Measurements from ENCODE around the gene GNB1L.

GRCh38 chr22:19888131-19888746 lies 33.6 kb upstream of the GNB1L start:
- TF ChIP-seq CTCF (IDR thresholded peaks at IDR 0.05): no peak
- TF ChIP-seq HMGXB4 (CRISPR knock-in tag; IDR thresholded peaks at IDR 0.05): no peak
- no peak for TF ChIP-seq MLX (CRISPR knock-in tag; IDR thresholded peaks at IDR 0.05)
- no peak for TF ChIP-seq ZNF416 (CRISPR knock-in tag; IDR thresholded peaks at IDR 0.05)
- no peak for TF ChIP-seq ZNF121 (CRISPR knock-in tag; IDR thresholded peaks at IDR 0.05)
- TF ChIP-seq GABPB1 (CRISPR knock-in tag; IDR thresholded peaks at IDR 0.05): no peak
- TF ChIP-seq NR3C1 (CRISPR knock-in tag; conservative IDR thresholded peaks at IDR 0.05; ENCODE audit: low read depth): no peak
- no peak for TF ChIP-seq SP1 (CRISPR knock-in tag; conservative IDR thresholded peaks at IDR 0.05)
- no peak for TF ChIP-seq JUN (CRISPR knock-in tag; IDR thresholded peaks at IDR 0.05)
- no peak for TF ChIP-seq ZSCAN18 (CRISPR knock-in tag; IDR thresholded peaks at IDR 0.05)

Data from WTC11 (cell line).